Nucleus accumbens (tissue), 56 donors: ENCODE measurements around the gene EDIL3.

Source experiments
- DNase-seq, 56 donors: peaks; one replicate each; lab custom pipeline; 2025; lab: John Stamatoyannopoulos, UW

EDIL3 gene

GRCh38 chr5:84265739-84266550 lies 118.7 kb downstream of the EDIL3 start:
- DNase-seq, result no peak

- DNase-seq, result no peak
Observed at GRCh38 chr5:84265130-84265529, 119.5 kb downstream of the EDIL3 start.

- DNase-seq, result no peak
Observed at GRCh38 chr5:84260939-84261338, 123.7 kb downstream of the EDIL3 start.

GRCh38 chr5:84260140-84260539 lies 124.5 kb downstream of the EDIL3 start:
- DNase-seq, result no peak

- no peak for DNase-seq
Observed at GRCh38 chr5:84259283-84260045, 125.2 kb downstream of the EDIL3 start.

GRCh38 chr5:84257061-84257460 lies 127.6 kb downstream of the EDIL3 start:
- no peak for DNase-seq

GRCh38 chr5:84255315-84255714 lies 129.4 kb downstream of the EDIL3 start:
- no peak for DNase-seq

DNA sequence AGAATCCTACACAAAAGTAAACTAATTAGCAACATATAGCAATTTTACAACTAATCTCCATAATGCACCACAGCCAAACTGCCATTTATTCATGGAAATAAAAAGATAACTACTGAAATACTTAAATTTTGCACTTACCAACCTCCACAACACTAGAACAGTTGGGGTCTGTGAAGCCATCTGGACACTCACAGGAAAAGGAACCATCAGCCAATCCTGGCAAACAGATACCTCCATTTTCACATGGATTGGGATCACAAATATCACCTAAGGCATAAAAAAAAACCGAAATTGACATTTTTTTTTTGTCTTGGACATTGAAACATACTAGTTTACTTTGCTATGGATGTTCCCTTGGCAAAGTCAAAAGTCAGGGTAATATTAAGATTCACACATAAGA lies 130.7 kb downstream of the EDIL3 start:
- no peak for DNase-seq

DNA sequence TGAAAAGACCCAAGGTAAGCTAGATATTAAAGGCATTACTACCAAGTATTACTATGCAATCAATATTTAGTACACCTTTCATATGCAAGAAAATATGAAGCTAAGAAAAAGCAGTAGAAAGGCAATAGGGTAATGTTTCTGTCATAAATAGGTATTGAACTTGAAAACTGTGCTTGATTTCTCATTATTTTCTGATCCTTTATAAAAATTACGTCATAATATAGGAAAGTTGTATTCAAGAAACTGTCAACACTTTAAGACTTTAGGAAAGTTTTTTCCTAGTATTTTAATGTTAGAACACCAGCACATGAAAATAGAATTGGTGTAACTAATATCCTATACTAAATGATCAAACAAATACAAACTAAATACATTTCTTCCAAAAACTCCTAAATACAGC lies 133.2 kb downstream of the EDIL3 start:
- no peak for DNase-seq

DNA sequence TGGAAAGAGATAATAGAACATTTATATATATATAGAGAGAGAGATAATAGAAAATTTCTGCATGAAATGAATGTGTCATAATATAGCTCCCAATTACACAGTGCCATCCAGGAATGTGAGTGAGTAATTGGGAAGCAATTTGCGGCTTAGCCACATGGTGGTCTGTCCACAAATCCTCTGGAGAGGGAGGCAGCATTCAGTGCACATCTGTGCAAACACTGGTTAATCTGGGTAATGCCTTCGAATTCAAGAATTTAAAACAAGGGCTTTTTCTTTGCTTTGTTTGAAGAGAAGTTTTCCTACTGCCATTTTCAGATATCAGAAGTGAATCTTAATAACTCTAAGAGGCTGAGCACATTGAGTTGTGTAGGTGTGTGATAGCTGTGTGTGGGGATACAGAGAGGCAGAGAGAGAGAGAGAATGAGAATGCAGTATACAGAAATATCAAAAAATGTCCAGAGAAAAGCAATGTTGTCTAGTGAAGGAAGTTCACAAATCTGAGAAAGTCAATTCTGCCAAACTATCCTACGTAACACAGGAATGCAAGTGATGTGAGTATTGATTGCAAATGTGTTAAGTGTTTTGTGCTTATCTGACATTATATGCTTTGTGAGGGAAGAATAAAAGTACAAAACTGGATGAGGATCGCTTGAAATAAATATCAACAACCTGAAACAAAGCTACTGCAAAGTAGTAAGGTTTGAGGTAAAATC lies 134.6 kb downstream of the EDIL3 start:
- peak in 3 of 56 donors; percentile 1 to 7 (median 2) for DNase-seq

GRCh38 chr5:84248013-84248412 lies 136.7 kb downstream of the EDIL3 start:
- no peak for DNase-seq

- no peak for DNase-seq
Observed at GRCh38 chr5:84242286-84242685, 142.4 kb downstream of the EDIL3 start.

- DNase-seq, result no peak
Observed at GRCh38 chr5:84239494-84239893, 145.2 kb downstream of the EDIL3 start.

DNA sequence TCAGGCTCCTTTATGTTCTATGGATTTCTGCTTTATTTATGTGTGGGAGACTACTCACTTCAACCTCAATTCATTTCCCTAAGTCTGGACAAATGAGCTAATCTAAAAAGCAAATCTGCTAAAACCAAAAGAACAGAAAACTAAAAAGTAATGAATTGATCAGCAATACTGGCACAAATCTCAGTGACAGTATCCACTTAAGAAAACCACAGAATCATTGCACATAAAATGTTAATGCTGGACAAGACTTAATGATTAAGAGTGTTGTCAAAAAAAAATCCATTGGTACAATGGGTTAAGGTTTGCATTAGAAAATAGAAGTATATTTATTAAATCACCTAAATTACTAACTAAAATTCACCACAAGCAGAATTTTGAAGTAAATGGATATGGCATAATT lies 147.6 kb downstream of the EDIL3 start:
- no peak for DNase-seq

DNA sequence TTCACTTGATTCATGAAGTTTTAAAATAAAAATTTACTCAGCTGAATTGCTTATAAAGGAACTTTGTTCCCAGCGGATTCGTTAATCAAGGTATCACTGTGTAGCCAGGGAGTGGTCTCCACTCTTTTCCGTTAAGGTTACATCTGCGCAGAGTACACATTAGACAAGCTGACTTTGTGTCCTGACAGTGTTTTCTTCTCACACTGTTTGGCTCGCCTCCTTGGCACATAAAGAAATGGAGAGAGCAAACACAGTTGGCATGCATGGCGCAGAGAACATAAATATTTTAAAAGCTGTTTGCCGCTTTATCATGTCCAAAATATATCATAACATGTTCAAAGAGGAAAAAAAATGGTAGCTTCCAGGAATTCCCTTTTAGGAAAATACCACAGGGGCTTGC lies 153.2 kb downstream of the EDIL3 start:
- DNase-seq, result no peak

DNA sequence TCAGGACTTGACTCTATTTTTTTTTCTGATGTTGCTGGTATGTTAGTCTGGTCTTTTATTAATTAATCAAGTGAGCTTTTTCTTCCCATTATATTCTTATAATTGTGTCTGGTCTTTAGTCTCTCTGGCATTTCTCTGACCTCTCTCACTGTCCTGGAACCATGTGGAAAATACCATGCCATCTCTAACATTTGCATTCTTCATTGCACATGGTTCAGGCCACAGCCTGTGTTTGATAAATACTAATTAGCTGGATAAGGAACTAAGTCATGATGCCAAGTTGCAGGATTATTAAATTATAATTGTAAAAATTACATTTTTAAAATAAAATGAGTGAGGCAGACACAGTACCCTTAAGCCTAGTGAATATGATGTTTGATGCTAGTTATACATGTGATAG lies 155.6 kb downstream of the EDIL3 start:
- DNase-seq, result no peak

DNA sequence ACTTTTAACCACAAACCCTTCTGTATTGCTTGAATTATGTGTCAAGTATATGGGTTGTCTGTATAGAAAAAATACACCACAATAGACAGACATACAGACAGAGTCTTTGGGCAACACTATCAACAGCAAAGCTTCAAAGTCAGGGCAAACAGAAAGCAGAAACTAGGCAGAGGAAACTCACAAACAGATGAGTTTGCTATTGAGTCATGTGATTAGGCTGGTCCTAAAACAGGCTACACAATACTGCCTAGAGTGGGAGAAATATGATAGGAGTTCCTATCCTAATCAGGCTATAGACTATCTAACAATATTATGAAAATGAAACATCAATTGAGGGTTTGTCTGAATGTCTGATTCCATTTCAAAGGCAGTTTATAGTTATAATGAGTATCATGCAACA lies 156.4 kb downstream of the EDIL3 start:
- DNase-seq, result no peak

GRCh38 chr5:84227236-84227635 lies 157.4 kb downstream of the EDIL3 start:
- DNase-seq, result no peak

DNA sequence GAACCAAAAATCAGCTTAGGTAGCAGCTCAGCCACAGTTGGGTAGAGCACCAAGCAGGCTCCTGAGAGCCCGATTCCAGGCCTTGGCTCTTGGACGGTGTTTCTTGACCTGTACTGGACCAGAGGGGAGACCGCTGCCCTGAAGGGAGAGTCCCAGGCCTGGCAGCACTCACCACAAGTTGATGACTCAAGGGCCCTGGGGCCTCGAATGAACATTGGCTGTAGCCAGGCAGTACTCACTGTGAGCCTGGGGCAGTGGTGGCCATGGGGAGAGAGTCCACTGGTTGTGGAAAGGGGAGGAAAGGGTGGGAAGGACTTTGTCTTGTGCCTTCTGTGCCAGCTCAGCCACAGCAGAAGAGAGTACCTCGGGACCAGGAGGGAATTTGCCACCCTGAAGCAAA lies 166.1 kb downstream of the EDIL3 start:
- peak in 2 of 56 donors; percentile 2 to 31 for DNase-seq

DNA sequence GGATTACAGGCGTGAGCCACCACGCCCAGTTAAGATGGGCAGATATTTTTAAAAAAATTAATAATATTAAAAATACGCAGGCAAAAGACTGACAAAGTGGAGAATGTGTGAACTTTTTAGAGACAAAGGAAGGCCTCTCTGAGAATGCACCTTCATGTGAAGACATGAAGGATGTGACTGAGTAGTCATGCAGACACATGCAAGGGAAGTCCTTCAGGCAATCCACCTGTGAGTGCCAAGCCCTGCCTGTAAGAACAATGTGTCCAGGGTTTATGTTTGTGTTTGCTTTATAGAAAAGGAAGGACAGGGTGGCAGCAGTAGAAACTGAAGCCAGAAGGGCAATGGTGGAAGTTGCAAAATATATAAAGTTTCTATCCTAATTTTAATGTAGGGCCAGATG lies 169.2 kb downstream of the EDIL3 start:
- no peak for DNase-seq

GRCh38 chr5:84213861-84214260 lies 170.8 kb downstream of the EDIL3 start:
- DNase-seq, result no peak
